KOPT-K1 (cell line): ENCODE results near the gene ARMH1.
"Not testable (repeated sequence)": the region's sequence is repeated elsewhere in the genome, so short reads cannot be mapped to it uniquely, and the experiment has no call there.

Experiments used
- H3K27ac ChIP-seq: fragments of 200-600 bp; sonication (generic); 2 replicates; pipeline ENCODE4 v1.5.1; 2016; ENCODE audit warnings: antibody characterized with exemption, mild to moderate bottlenecking, low read depth, low read length; ENCODE audit not compliant: poor library complexity, severe bottlenecking
- H3K36me3 ChIP-seq: fragments of 200-600 bp; sonication (generic); 2 replicates; pipeline ENCODE4 v1.5.1; 2017; ENCODE audit warnings: antibody characterized with exemption, mild to moderate bottlenecking, low read length, moderate library complexity; ENCODE audit not compliant: insufficient read depth
- H3K9me3 ChIP-seq: fragments of 200-600 bp; sonication (generic); 2 replicates; pipeline ENCODE4 v1.5.1; 2017; ENCODE audit warnings: antibody characterized with exemption, low read length, mild to moderate bottlenecking; ENCODE audit not compliant: insufficient read depth, poor library complexity, severe bottlenecking

Gene ARMH1

GRCh38 chr1:44724955-44725698 lies 50.6 kb downstream of the ARMH1 start:
- Histone ChIP-seq H3K27ac (peak overlapping the region; percentile 98), H3K36me3 (peaks cover 21% of the 10 kb centered on the region)

GRCh38 chr1:44730741-44731512 lies 56.4 kb downstream of the ARMH1 start, which contains the start of gene RNU5D-1:
TSS of gene RNU5D-1 (minus strand) at chr1:44731170.
- H3K36me3 ChIP-seq: peaks cover 10% of the 10 kb centered on the region
- peak within 1 kb of the TSS; percentile 94 for H3K27ac ChIP-seq
- H3K9me3 ChIP-seq: no peaks in the 10 kb centered on the region

More at GRCh38 chr1:44724955-44725698, 50.6 kb downstream of the ARMH1 start:
- no peaks in the 10 kb centered on the region for H3K9me3 ChIP-seq

DNA sequence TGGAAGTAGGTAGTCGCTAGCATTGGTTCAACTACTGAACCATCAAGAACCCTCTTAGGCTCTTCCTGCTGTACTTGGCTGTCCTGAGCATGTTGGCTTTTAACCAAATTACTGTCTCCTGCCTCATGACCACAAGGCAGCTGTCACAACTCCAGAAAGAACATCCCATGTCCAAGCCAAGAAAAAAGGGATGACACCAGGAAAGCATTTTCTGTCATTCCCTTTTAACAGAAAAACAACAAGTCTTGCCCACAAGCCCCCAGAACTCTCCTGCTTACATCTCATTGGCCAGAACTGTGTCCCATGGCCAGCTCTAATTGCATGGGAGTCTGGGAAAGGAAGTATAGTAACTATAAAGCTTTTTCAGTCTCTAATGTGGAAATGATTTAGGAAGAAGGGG lies 58.9 kb downstream of the ARMH1 start:
- no peak overlapping the region for H3K27ac ChIP-seq
- no peaks in the 10 kb centered on the region for H3K9me3 ChIP-seq
- no peaks in the 10 kb centered on the region for H3K36me3 ChIP-seq

DNA sequence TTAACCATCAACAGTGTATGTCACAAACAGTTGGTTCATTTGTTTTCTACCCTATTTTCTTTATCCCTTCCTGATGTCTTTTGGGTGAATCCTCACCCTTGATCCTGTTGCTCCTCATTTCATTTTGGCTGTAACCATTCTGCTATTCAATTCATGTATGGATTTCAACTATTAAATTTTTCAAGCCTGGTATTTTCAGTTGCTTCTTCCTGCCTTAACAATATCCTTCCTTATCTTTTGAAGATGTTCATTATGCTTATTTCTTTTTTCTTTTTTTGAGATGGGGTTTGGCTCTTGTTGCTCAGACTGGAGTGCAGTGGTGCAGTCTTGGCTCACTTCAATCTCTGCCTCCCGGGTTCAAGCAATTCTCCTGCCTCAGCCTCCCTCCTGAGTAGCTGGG lies 59.3 kb downstream of the ARMH1 start:
- H3K9me3 ChIP-seq: no peaks in the 10 kb centered on the region
- no peaks in the 10 kb centered on the region for H3K36me3 ChIP-seq
- H3K27ac ChIP-seq: no peak overlapping the region

GRCh38 chr1:44735992-44736391 lies 61.5 kb downstream of the ARMH1 start:
- H3K27ac ChIP-seq: no peak overlapping the region
- peaks cover 3% of the 10 kb centered on the region for H3K36me3 ChIP-seq
- no peaks in the 10 kb centered on the region for H3K9me3 ChIP-seq

GRCh38 chr1:44738953-44739306 lies 64.4 kb downstream of the ARMH1 start:
- Histone ChIP-seq H3K27ac (peak overlapping the region; percentile 93), H3K36me3 (peaks cover 32% of the 10 kb centered on the region)
- not testable (repeated sequence) for H3K9me3 ChIP-seq

- H3K36me3 ChIP-seq: peaks cover 38% of the 10 kb centered on the region
- no peaks in the 10 kb centered on the region for H3K9me3 ChIP-seq
- H3K27ac ChIP-seq: peak within 1 kb of the TSS; percentile 93
These were observed 65.0 kb downstream of the ARMH1 start, which contains the start of gene KIF2C for GRCh38 chr1:44739307-44740178. TSS of gene KIF2C (plus strand) at chr1:44739837. CDS start at chr1:44739933, 96 bp downstream.

DNA sequence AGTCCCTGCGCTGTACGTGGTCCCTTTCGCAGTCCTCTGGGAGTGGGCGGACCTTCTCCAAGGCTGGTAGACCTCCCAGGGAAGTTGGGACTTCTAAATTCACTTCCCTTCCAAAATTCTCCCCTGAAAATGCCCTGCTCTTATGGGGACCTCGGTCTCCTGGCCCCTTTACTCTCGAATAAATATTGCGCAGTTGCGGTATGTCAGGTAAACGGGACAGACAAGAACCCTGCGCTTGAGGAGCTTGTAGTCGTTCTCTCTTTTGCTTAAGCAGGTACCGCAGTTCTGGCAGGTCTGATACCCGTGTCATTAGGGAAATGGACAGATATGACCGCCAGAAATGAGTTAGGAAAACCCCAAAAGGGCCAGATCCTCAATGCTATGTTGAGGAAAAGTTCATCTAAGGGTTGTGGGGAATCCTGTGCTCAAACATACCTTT lies 65.7 kb downstream of the ARMH1 start:
- Histone ChIP-seq H3K36me3 (peaks cover 44% of the 10 kb centered on the region), H3K9me3 (no peaks in the 10 kb centered on the region), H3K27ac (peak overlapping the region; percentile 93)

DNA sequence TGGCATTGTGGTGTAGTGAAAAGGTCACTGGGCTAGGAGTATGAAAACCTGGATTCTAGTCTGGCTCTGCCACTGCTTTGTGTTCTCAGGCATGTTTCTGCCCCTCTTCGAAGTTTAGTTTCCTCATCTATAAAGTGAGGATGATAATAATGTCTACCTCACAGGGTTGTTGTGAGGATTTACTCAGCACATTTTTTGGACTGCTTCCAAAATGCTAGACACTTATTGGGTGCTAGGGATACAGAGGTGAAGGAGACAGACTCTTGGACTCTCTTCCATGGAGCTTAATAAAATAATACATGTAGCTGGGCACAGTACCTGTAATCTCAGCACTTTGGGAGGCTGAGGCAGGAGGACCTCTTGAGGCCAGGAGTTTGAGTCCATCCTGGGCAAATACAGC lies 68.7 kb downstream of the ARMH1 start:
- peak overlapping the region; percentile 6 for H3K27ac ChIP-seq
- H3K9me3 ChIP-seq: no peaks in the 10 kb centered on the region
- H3K36me3 ChIP-seq: peaks cover 74% of the 10 kb centered on the region

DNA sequence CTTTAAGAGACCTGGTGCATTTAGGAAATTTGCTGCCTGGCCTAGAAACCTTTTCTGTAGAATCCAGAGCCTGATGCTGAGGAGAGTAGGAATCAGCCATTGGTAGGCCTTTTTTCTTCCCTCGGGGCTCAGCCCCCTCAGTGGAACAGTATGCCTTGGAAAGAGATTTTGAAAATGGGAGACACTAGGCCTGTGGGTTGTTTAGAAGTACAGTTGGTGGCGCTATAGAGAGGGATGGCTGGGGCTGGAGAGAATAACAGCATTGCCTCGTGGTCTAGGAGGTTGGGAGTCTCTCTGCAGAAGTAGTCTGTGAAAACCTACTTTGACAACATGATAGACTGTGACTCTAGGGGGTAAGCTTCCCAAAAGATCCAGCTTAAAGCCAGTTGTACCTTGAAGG lies 73.4 kb downstream of the ARMH1 start:
- Histone ChIP-seq H3K36me3 (peaks cover 99% of the 10 kb centered on the region), H3K27ac (no peak overlapping the region)

DNA sequence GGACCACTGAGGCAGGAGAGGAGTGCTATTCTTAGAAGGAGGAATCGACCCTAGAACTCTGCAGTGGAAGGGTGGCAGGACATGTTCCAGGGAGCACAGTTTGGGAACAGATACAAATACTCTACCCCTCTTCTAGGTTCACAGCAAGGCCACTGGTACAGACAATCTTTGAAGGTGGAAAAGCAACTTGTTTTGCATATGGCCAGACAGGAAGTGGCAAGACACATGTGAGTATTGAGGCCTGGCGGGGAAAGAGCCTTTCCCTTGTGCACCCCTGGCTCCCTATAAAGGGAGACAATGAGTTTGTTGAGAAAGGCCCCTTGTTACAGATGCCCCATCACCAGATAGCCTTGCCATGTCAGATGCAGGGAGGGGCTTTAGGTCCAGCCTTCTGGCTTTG lies 82.9 kb downstream of the ARMH1 start:
- H3K9me3 ChIP-seq: no peaks in the 10 kb centered on the region
- peaks cover 100% of the 10 kb centered on the region for H3K36me3 ChIP-seq
- peak overlapping the region; percentile 9 for H3K27ac ChIP-seq

More for the DNA sequence above, 73.4 kb downstream of the ARMH1 start:
- H3K9me3 ChIP-seq: no peaks in the 10 kb centered on the region

- Histone ChIP-seq H3K27ac (no peak overlapping the region), H3K36me3 (peaks cover 100% of the 10 kb centered on the region), H3K9me3 (no peaks in the 10 kb centered on the region)
These were observed 84.6 kb downstream of the ARMH1 start for GRCh38 chr1:44759077-44759476.

DNA sequence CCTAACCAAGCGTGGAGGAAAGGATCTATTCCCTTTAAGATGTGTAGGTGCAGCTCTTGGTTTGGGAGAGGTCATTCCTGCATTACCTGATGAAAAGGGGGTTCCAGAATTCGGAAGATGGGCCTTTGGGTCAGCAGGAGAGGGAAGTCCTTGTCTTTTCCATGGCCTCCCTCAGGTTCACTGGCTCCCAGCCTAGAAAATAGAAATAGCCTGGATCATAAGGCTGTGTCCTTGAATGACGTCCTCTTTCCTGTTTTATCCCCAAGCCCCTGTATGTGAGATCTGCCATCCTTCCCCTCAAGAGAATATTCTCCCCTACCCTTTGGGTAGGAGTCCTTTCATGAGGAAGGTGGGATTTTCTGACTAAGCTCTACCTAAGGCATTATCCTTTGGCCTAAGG lies 86.4 kb downstream of the ARMH1 start:
- H3K36me3 ChIP-seq: peaks cover 100% of the 10 kb centered on the region
- no peak overlapping the region for H3K27ac ChIP-seq
- no peaks in the 10 kb centered on the region for H3K9me3 ChIP-seq

DNA sequence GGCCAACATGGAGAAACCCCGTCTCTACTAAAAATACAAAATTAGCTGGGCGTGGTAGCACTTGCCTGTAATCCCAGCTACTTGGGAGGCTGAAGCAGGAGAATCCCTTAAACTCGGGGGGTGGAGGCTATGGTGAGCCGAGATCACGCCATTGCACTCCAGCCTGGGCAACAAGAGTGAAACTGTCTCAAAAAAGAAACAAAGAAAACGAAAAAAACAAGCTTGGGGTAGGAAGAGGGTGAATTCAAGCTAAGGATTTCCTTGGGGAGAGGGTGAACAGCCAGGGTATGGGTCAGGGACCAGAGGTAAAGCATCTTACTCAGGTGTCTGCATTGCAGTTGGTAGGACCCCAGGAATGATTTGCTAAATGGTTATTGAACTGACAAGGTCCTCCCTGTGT lies 91.9 kb downstream of the ARMH1 start:
- H3K36me3 ChIP-seq: peaks cover 79% of the 10 kb centered on the region
- not testable (repeated sequence) for H3K9me3 ChIP-seq, H3K27ac ChIP-seq
